ENCODE measurements around the gene TMEM178B.

GRCh38 chr7:141411133-141411532, 337.3 kb downstream of the TMEM178B start:
- TF ChIP-seq SUZ12 (IDR thresholded peaks at IDR 0.05; ENCODE audit: extremely low read depth, insufficient read depth, insufficient read length): no peak
- no peak for TF ChIP-seq ZNF274 (IDR thresholded peaks at IDR 0.05; ENCODE audit: low read depth, low read length)

Measured in NT2/D1 (cell line).